T-helper 1 cell (primary cell): ENCODE measurements around the gene IFNA6.
A peak's percentile ranks its signal among the peaks of the same experiment; 100 is the strongest.
"Not testable (repeated sequence)": the region's sequence is repeated elsewhere in the genome, so short reads cannot be mapped to it uniquely, and the experiment has no call there.

Experiments
- DNase-seq, 5 donors: peaks; one replicate each; pipeline ENCODE4 v3.0.0-alpha.2; 2012 to 2020
- total RNA-seq, 4 donors: gene quantifications; one replicate each; lab custom pipeline; 2026; lab: John Stamatoyannopoulos, UW

Gene IFNA6
- total RNA-seq, result 0 reads per million in 4 donors

GRCh38 chr9:21350787-21351186, at the start of gene IFNA6:
Gene IFNA6 (minus strand): TSS chr9:21350887. CDS start chr9:21350887, 0 bp downstream.
- no peak for DNase-seq

- no peak for DNase-seq
Observed at GRCh38 chr9:21399956-21400355, 49.3 kb upstream of the IFNA6 start.

DNA sequence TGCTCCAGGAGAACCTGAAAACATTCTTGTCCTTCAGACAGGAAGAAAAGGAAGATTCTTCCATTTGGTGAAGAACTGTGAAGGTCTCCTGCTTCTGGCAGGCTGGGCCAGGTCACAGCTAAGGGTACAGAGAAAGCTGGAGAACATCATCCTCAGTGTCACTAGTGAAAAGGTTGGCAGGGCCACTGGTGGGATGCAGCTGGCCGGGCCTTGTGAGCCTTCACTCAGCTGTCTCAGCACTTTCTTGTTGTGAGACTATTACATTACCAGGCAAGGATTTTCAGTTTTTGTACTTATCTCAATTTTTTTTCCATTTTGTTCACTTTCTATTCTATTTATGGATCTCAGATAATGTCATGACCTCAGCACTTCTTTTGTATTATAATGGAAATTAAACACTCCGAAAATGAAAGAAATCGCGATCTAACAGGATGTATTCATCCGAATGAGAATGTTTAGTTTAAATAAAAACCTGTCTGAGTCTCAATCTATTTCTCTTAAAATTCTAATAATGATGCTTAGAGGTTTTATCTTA, 48.3 kb upstream of the IFNA6 start:
- no peak for DNase-seq

DNA sequence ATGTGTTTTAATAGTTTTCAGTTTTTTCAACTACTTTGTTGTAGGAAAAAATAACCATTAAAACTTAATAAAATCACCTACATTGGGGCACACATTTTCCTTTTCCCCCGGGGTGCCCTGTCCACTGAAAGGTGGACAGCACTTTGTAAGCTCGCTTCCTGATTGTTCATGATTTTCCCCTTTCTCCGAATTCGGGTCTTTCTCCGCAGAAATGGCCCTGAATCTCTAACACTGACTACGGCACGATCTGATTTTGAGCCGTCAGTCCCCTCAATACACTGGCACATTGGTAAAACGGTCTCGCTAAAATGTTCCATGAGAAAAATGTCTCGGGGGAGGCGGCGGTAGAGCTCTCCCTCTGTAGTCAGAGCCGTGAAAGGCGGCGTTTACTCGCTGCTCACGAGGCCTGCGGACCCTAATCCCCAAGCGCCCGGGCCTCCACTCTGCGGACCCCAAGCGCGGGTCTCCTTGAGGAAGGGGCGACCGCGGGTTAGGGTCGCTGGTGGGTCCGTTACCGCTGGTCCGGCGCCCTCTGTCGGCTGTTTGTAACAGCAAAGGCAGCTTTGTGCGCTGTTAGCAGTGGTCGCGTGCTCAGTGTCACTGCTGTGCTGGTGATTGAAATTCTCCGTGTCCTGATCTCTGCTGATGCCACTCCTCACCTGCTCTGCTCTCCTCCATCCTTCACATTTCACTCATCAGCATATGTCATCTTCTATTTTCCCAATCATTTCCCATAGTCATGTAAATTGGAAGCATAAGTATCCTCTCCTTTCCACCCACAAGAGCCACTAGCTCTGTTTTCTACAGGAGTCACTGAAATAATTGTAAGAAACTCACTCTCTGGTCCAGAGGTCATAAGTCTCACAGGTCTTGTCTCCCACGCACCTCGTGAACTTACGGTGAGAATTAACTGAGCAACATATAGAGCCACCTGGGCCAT, 45.4 kb upstream of the IFNA6 start:
- DNase-seq, result peak; percentile 20 to 47 (median 37)

DNA sequence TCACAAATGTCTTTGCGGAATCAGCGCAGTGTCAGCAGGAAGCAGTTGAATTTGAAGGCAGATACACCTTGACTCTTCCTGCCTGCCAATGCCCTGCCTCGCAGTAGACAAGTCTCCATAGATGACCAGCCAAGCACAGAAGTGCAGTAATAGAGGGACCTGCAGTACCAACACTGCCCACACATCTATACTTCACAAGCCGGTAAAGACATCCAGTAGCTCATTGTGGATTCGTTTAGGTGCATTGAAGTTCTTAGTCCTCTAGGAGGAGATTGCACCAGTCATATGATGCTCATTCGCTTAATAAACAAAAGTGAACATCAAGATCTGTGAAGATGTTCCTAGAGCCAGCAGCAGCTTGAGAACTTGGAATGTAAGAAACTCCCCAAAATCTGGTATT, 41.6 kb upstream of the IFNA6 start:
- DNase-seq, result no peak

GRCh38 chr9:21385131-21385670, 34.5 kb upstream of the IFNA6 start, which contains the start of gene IFNA2:
Gene IFNA2 (minus strand): TSS chr9:21385398. CDS start chr9:21385329, 69 bp downstream.
- DNase-seq, result no peak

- no peak for DNase-seq
Observed at GRCh38 chr9:21383627-21384026, 32.9 kb upstream of the IFNA6 start.

GRCh38 chr9:21381448-21382339, 31.0 kb upstream of the IFNA6 start:
- DNase-seq, result peak in 1 of 5 donors; percentile 17

DNA sequence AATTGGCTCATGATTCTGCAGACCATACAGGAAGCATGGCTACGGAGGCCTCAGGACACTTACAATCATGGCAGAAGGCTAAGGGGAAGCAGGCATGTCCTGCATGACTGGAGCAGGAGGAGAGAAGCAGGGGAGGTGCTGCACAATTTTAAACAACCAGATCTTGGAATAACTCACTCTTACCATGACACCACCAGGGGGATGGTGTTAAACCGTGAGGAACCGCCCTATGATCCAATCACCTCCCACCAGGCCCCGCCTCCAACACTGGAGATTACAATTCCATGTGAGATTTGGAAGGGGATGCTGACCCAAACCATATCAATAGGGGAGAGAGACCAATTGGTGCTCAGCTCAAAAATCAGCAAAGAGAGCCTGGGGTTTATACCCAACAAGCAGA, 20.8 kb upstream of the IFNA6 start:
- not testable (repeated sequence) for DNase-seq

DNA sequence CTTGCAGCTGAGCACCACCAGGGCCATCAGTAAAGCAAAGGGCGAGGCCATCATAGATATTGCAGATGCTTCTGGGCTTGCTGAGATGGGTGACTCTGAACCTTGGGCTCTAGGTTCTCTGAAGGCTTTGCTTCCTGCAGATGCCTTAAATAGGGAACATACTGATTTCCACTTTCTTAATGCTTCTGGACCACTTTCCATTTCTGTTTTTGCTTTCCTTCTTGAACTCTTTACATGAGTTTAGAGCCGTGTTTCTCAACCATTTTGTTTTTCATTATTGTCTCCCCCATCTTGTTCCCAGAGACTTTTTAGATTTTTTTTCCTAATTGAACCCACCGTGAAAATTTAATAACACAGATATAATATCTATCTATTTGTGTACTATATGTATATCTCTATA, 17.3 kb upstream of the IFNA6 start, which contains the start of gene IFNA13:
TSS of gene IFNA13 (minus strand) at position 101 of the 400 bp plus-strand sequence. CDS start at position 54, 47 bp downstream.
- no peak for DNase-seq

DNA sequence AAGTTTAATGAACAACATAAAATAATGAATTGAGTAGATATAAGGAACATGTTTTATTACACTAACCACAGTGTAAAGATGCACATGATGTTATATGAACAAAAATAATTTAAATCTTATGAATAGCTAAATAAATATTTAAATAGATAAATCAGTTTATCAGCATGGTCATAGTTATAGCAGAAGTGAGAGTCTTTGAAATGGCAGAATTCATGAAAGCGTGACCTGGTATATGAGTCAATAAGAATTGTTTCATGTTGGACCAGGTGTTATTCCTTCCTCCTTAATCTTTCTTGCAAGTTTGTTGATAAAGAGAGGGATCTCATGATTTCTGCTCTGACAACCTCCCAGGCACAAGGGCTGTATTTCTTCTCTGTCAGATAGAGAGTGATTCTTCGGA, 16.5 kb upstream of the IFNA6 start:
- not testable (repeated sequence) for DNase-seq

- DNase-seq, result no peak
Observed at GRCh38 chr9:21362287-21362686, 11.6 kb upstream of the IFNA6 start.

- DNase-seq, result peak in 1 of 5 donors; percentile 67
Observed at GRCh38 chr9:21357479-21358460, 7.1 kb upstream of the IFNA6 start.

DNA sequence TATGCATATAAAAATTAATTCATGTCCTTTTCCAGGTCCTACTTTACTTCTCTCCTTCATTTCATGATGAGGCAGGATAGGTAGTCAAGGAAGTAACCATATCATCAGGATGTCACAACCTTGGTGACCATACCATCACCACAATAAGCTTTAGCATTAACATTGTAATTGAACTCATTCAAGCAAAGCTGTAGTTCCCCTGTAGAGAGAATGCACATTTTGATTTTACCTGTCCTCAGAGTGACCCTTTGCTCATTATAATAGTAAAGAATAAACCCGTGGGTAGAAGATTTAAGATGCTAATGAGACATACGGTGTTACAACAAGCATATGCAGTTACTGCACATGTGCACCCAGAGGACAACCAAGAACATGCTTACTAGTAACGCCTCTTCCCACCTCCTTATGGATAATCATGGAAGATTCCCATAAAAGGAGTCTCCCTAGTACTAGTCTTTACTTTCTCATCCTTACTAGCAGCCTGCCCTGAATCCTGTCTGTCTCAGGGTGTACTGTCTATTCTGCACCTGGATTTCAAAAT, 2.2 kb downstream of the IFNA6 start:
- no peak for DNase-seq

DNA sequence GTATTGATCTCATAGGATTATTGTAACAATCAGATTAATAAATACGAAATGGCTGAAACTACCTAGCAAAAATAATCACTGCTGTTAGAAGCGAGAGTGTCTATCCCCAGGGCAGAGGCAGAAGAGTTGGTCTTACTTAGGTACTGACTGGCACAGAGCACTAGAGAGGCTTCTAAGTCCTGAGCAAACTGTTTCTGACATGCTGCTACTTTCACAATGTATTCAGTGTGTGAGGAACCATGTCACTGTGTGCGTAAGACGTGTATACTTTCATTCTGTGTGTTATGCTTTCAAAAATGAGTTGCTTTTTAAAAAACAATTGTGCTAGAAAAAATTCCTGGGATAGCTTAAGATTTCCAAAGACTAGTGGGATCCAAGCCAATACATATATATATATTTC, 10.0 kb downstream of the IFNA6 start:
- DNase-seq, result no peak

DNA sequence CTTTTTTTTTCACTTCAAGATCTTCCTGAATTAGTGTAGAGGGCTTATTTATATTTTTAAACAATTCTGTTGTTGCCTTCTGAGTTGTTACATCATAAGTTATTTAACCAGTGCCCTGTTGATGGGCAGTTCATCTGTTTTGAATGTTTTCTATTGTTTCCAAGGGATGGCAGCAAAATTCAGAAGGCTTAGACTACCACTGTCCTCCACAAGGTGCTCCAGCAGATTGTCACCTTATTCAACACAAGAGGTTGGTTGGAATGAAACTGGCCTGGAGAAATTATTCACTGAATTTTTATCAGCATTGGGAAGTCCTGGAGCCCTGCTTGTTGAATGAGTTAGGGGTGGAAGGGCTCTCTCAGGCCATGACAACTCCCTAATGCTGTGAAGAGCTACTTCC, 14.2 kb downstream of the IFNA6 start:
- no peak for DNase-seq

- DNase-seq, result peak; percentile 78 to 90 (median 82)
Observed at GRCh38 chr9:21334701-21335632, 15.7 kb downstream of the IFNA6 start, which contains the start of gene KLHL9. Gene KLHL9 (minus strand): TSS chr9:21335404. CDS start chr9:21334859, 545 bp downstream.

GRCh38 chr9:21333226-21333625, 17.5 kb downstream of the IFNA6 start:
- DNase-seq, result no peak

- no peak for DNase-seq
Observed at GRCh38 chr9:21331676-21332402, 18.8 kb downstream of the IFNA6 start.
